ENCODE data around the gene ARL2. TPM values are rescaled to one million over a fixed set of nuclear protein-coding genes. Genes with fewer than 3 reads are reported as not detected.
A peak's percentile ranks its signal among the peaks of the same experiment; 100 is the strongest.
"Not testable (repeated sequence)": the region's sequence is repeated elsewhere in the genome, so short reads cannot be mapped to it uniquely, and the experiment has no call there.

ARL2 gene
- polyA plus RNA-seq, 4 donors: 72.0 to 121 (median 85.9) TPM

- peaks cover 0 to 36% (median 2%) of the 10 kb centered on the region in 3 donors for H3K4me1 ChIP-seq (ENCODE audit: control insufficient read depth in 3 of 3, insufficient read depth in 2 of 3, low read depth in 1 of 3, low read length in 2 of 3)
- DNase-seq (peak; percentile 52 to 63), FAIRE-seq (no peak)
- H3K9me3 ChIP-seq (ENCODE audit: control insufficient read depth in 2 of 2, insufficient read depth in 1 of 2, low read depth in 1 of 2, low read length in 1 of 2): peaks cover 0 to 8% of the 10 kb centered on the region in 2 donors
- H3K36me3 ChIP-seq (ENCODE audit: control insufficient read depth in 3 of 3, insufficient read depth in 2 of 3, low read depth in 1 of 3, low read length in 3 of 3): peaks cover 0 to 14% (median 0%) of the 10 kb centered on the region in 3 donors
- no peaks in the 10 kb centered on the region for H3K27me3 ChIP-seq (ENCODE audit: control insufficient read depth in 3 of 3, insufficient read depth in 3 of 3, low read length in 3 of 3)
- WGBS, 3 donors: 42 to 81% (median 75%) methylated on average over 1 of the region's 1 CpG
- H3K27ac ChIP-seq (ENCODE audit: low read depth in 1 of 3, low read length in 2 of 3): peak overlapping the region; percentile 91 to 97 (median 95)
- H3K4me3 ChIP-seq (ENCODE audit: low read depth in 1 of 3, low read length in 3 of 3): no peak overlapping the region
Measured at GRCh38 chr11:64998141-64998540, 15.8 kb upstream of the ARL2 start.

GRCh38 chr11:64998690-64999431 is 15.1 kb upstream of the ARL2 start:
- peak; percentile 91 to 93 for DNase-seq
- Histone ChIP-seq H3K4me3 (ENCODE audit: low read depth in 1 of 3, low read length in 3 of 3) (no peak overlapping the region), H3K36me3 (ENCODE audit: control insufficient read depth in 3 of 3, insufficient read depth in 2 of 3, low read depth in 1 of 3, low read length in 3 of 3) (peaks cover 0 to 10% (median 0%) of the 10 kb centered on the region in 3 donors), H3K27me3 (ENCODE audit: control insufficient read depth in 3 of 3, insufficient read depth in 3 of 3, low read length in 3 of 3) (no peaks in the 10 kb centered on the region), H3K4me1 (ENCODE audit: control insufficient read depth in 3 of 3, insufficient read depth in 2 of 3, low read depth in 1 of 3, low read length in 2 of 3) (peaks cover 0 to 36% (median 2%) of the 10 kb centered on the region in 3 donors), H3K27ac (ENCODE audit: low read depth in 1 of 3, low read length in 2 of 3) (peak overlapping the region; percentile 91 to 97 (median 95)), H3K9me3 (ENCODE audit: control insufficient read depth in 2 of 2, insufficient read depth in 1 of 2, low read depth in 1 of 2, low read length in 1 of 2) (peaks cover 0 to 8% of the 10 kb centered on the region in 2 donors)
- 17 to 49% (median 34%) methylated on average over 9 of the region's 9 CpGs for WGBS, 3 donors
- FAIRE-seq: no peak

GRCh38 chr11:64999478-64999877 is 14.5 kb upstream of the ARL2 start:
- Histone ChIP-seq H3K27ac (ENCODE audit: low read depth in 1 of 3, low read length in 2 of 3) (peak overlapping the region; percentile 67 to 97 (median 95)), H3K36me3 (ENCODE audit: control insufficient read depth in 3 of 3, insufficient read depth in 2 of 3, low read depth in 1 of 3, low read length in 3 of 3) (peaks cover 0 to 4% (median 0%) of the 10 kb centered on the region in 3 donors), H3K4me3 (ENCODE audit: low read depth in 1 of 3, low read length in 3 of 3) (no peak overlapping the region), H3K4me1 (ENCODE audit: control insufficient read depth in 3 of 3, insufficient read depth in 2 of 3, low read depth in 1 of 3, low read length in 2 of 3) (peaks cover 0 to 36% (median 2%) of the 10 kb centered on the region in 3 donors), H3K27me3 (ENCODE audit: control insufficient read depth in 3 of 3, insufficient read depth in 3 of 3, low read length in 3 of 3) (no peaks in the 10 kb centered on the region), H3K9me3 (ENCODE audit: control insufficient read depth in 2 of 2, insufficient read depth in 1 of 2, low read depth in 1 of 2, low read length in 1 of 2) (peaks cover 0 to 8% of the 10 kb centered on the region in 2 donors)
- FAIRE-seq (no peak), DNase-seq (peak in 1 of 2 donors; percentile 62)
- 26 to 50% (median 38%) methylated on average over 1 of the region's 1 CpG for WGBS, 3 donors

- peaks cover 0 to 21% (median 2%) of the 10 kb centered on the region in 3 donors for H3K4me1 ChIP-seq (ENCODE audit: control insufficient read depth in 3 of 3, insufficient read depth in 2 of 3, low read depth in 1 of 3, low read length in 2 of 3)
- H3K36me3 ChIP-seq (ENCODE audit: control insufficient read depth in 3 of 3, insufficient read depth in 2 of 3, low read depth in 1 of 3, low read length in 3 of 3): no peaks in the 10 kb centered on the region
- no peak overlapping the region for H3K4me3 ChIP-seq (ENCODE audit: low read depth in 1 of 3, low read length in 3 of 3)
- peak overlapping the region in 1 of 3 donors; percentile 13 for H3K27ac ChIP-seq (ENCODE audit: low read depth in 1 of 3, low read length in 2 of 3)
- DNase-seq (no peak), FAIRE-seq (no peak)
- 63 to 98% (median 84%) methylated on average over 5 of the region's 5 CpGs for WGBS, 3 donors
- no peaks in the 10 kb centered on the region for H3K27me3 ChIP-seq (ENCODE audit: control insufficient read depth in 3 of 3, insufficient read depth in 3 of 3, low read length in 3 of 3)
- peaks cover 0 to 8% of the 10 kb centered on the region in 2 donors for H3K9me3 ChIP-seq (ENCODE audit: control insufficient read depth in 2 of 2, insufficient read depth in 1 of 2, low read depth in 1 of 2, low read length in 1 of 2)
Measured at GRCh38 chr11:65002706-65003105, 11.3 kb upstream of the ARL2 start.

GRCh38 chr11:65003282-65003681 is 10.7 kb upstream of the ARL2 start:
- no peaks in the 10 kb centered on the region for H3K36me3 ChIP-seq (ENCODE audit: control insufficient read depth in 3 of 3, insufficient read depth in 2 of 3, low read depth in 1 of 3, low read length in 3 of 3)
- WGBS, 3 donors: 78 to 94% (median 87%) methylated on average over 7 of the region's 7 CpGs
- H3K27ac ChIP-seq (ENCODE audit: low read depth in 1 of 3, low read length in 2 of 3): peak overlapping the region in 1 of 3 donors; percentile 13
- peaks cover 0 to 16% (median 0%) of the 10 kb centered on the region in 3 donors for H3K4me1 ChIP-seq (ENCODE audit: control insufficient read depth in 3 of 3, insufficient read depth in 2 of 3, low read depth in 1 of 3, low read length in 2 of 3)
- peaks cover 0 to 8% of the 10 kb centered on the region in 2 donors for H3K9me3 ChIP-seq (ENCODE audit: control insufficient read depth in 2 of 2, insufficient read depth in 1 of 2, low read depth in 1 of 2, low read length in 1 of 2)
- no peak for FAIRE-seq
- DNase-seq: no peak
- H3K27me3 ChIP-seq (ENCODE audit: control insufficient read depth in 3 of 3, insufficient read depth in 3 of 3, low read length in 3 of 3): no peaks in the 10 kb centered on the region
- H3K4me3 ChIP-seq (ENCODE audit: low read depth in 1 of 3, low read length in 3 of 3): no peak overlapping the region

GRCh38 chr11:65003968-65004367 is 10.0 kb upstream of the ARL2 start:
- not testable (repeated sequence) for H3K27me3 ChIP-seq (ENCODE audit: control insufficient read depth in 3 of 3, insufficient read depth in 3 of 3, low read length in 3 of 3); H3K36me3 ChIP-seq (ENCODE audit: control insufficient read depth in 3 of 3, insufficient read depth in 2 of 3, low read depth in 1 of 3, low read length in 3 of 3); H3K4me1 ChIP-seq (ENCODE audit: control insufficient read depth in 3 of 3, insufficient read depth in 2 of 3, low read depth in 1 of 3, low read length in 2 of 3); H3K27ac ChIP-seq (ENCODE audit: low read depth in 1 of 3, low read length in 2 of 3); DNase-seq; FAIRE-seq; H3K4me3 ChIP-seq (ENCODE audit: low read depth in 1 of 3, low read length in 3 of 3); H3K9me3 ChIP-seq (ENCODE audit: control insufficient read depth in 2 of 2, insufficient read depth in 1 of 2, low read depth in 1 of 2, low read length in 1 of 2)
- 61 to 72% (median 66%) methylated on average over 3 of the region's 3 CpGs for WGBS, 3 donors

GRCh38 chr11:65008016-65008415 is 5.9 kb upstream of the ARL2 start:
- H3K27ac ChIP-seq (ENCODE audit: low read depth in 1 of 3, low read length in 2 of 3): no peak overlapping the region
- H3K9me3 ChIP-seq (ENCODE audit: control insufficient read depth in 2 of 2, insufficient read depth in 1 of 2, low read depth in 1 of 2, low read length in 1 of 2): no peaks in the 10 kb centered on the region
- FAIRE-seq (no peak), DNase-seq (no peak)
- H3K27me3 ChIP-seq (ENCODE audit: control insufficient read depth in 3 of 3, insufficient read depth in 3 of 3, low read length in 3 of 3): peaks cover 0 to 2% (median 0%) of the 10 kb centered on the region in 3 donors
- H3K4me3 ChIP-seq (ENCODE audit: low read depth in 1 of 3, low read length in 3 of 3): no peak overlapping the region
- whole genome bisulfite sequencing, 3 donors: 57 to 70% (median 63%) methylated on average over 7 of the region's 7 CpGs
- peaks cover 0 to 4% (median 0%) of the 10 kb centered on the region in 3 donors for H3K4me1 ChIP-seq (ENCODE audit: control insufficient read depth in 3 of 3, insufficient read depth in 2 of 3, low read depth in 1 of 3, low read length in 2 of 3)
- H3K36me3 ChIP-seq (ENCODE audit: control insufficient read depth in 3 of 3, insufficient read depth in 2 of 3, low read depth in 1 of 3, low read length in 3 of 3): no peaks in the 10 kb centered on the region

- Histone ChIP-seq H3K27me3 (ENCODE audit: control insufficient read depth in 3 of 3, insufficient read depth in 3 of 3, low read length in 3 of 3) (peaks cover 0 to 2% (median 0%) of the 10 kb centered on the region in 3 donors), H3K9me3 (ENCODE audit: control insufficient read depth in 2 of 2, insufficient read depth in 1 of 2, low read depth in 1 of 2, low read length in 1 of 2) (no peaks in the 10 kb centered on the region), H3K4me3 (ENCODE audit: low read depth in 1 of 3, low read length in 3 of 3) (no peak overlapping the region), H3K4me1 (ENCODE audit: control insufficient read depth in 3 of 3, insufficient read depth in 2 of 3, low read depth in 1 of 3, low read length in 2 of 3) (peaks cover 0 to 8% (median 0%) of the 10 kb centered on the region in 3 donors), H3K36me3 (ENCODE audit: control insufficient read depth in 3 of 3, insufficient read depth in 2 of 3, low read depth in 1 of 3, low read length in 3 of 3) (no peaks in the 10 kb centered on the region), H3K27ac (ENCODE audit: low read depth in 1 of 3, low read length in 2 of 3) (no peak overlapping the region)
- DNase-seq (no peak), FAIRE-seq (no peak)
- WGBS, 3 donors: 84 to 98% (median 87%) methylated on average over 2 of the region's 2 CpGs
Measured at GRCh38 chr11:65008873-65009272, 5.1 kb upstream of the ARL2 start.
